C4-2B (cell line): ENCODE measurements around the gene TXNRD1.

Source experiments
- ZFX ChIP-seq: fragments of 450-650 bp; IDR thresholded peaks from 2 replicates; pipeline ENCODE4 v1.6.1; 2017
- TF ChIP-seq, protein P1 (sequence below): fragments of 450-650 bp; conservative IDR thresholded peaks from 2 replicates; pipeline ENCODE4 v1.5.1; 2017; ENCODE audit warnings: mild to moderate bottlenecking

DNA sequence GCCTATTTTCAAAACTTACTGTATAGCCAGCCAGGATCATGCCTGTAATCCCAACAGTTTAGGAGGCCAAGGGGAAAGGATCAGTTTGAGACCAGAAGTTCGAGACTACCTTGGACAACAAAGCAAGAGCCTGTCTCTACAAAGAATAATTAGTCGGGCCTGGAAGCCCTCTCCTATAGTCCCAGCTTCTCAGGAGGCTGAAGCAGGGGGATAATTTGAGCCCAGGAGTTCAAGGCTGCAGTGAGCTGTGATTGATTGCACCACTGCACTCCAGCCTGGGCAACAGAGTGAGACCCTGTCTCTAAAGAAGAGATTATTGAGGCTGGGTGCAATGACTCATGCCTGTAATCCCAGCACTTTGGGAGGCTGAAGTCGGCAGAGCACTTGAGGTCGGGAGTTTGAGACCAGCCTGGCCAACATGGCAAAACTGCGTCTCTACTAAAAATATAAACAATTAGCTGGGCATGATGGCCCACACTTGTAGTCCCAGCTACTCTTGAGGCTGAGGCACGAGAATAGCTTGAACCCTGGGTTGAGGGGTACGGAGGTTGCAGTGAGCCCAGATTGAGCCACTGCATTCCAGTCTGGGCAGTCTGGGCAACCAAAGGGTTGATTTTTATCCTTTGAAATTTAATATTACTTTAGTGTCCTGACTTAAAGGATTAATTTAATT, 102.1 kb downstream of the TXNRD1 start:
- TF ChIP-seq, protein P1, sequence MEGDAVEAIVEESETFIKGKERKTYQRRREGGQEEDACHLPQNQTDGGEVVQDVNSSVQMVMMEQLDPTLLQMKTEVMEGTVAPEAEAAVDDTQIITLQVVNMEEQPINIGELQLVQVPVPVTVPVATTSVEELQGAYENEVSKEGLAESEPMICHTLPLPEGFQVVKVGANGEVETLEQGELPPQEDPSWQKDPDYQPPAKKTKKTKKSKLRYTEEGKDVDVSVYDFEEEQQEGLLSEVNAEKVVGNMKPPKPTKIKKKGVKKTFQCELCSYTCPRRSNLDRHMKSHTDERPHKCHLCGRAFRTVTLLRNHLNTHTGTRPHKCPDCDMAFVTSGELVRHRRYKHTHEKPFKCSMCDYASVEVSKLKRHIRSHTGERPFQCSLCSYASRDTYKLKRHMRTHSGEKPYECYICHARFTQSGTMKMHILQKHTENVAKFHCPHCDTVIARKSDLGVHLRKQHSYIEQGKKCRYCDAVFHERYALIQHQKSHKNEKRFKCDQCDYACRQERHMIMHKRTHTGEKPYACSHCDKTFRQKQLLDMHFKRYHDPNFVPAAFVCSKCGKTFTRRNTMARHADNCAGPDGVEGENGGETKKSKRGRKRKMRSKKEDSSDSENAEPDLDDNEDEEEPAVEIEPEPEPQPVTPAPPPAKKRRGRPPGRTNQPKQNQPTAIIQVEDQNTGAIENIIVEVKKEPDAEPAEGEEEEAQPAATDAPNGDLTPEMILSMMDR = no peak
- no peak for TF ChIP-seq ZFX
